Measurements from ENCODE around the gene GLDC.

DNA sequence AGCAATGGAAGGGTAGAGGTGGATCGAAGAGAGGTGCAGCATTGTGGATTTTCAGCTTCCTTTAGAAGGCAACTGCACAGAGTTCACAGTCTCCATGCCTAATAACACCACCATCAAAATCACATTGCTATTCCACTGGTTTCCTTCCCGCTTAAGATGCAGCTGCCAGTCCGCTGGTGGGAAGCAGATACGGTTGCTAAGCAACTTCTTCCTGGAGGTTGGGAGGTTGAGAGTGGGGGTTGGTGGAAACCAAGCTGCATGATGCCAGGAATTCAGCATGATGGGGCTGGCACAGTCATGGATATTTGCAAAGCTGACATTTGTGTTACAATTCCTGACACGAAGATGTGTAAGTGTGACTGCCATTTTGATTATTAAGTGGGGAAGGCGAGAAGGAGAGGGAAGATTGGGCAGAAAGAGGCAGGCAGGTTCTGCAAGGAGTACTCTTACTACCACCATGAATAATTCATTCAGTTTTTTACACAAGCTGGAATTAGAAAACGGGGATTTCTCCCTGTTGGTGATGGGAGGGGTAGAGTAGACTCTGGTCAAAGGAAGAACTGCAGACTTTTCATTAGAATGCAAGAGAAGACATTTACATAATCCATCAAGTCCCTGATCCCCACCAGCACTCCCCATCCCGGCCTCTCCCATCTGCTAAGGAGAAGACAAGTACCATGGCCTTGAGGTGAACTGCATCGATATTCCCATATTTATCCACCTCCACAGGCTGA is 87.5 kb downstream of the GLDC start:
- TF ChIP-seq, protein P1, sequence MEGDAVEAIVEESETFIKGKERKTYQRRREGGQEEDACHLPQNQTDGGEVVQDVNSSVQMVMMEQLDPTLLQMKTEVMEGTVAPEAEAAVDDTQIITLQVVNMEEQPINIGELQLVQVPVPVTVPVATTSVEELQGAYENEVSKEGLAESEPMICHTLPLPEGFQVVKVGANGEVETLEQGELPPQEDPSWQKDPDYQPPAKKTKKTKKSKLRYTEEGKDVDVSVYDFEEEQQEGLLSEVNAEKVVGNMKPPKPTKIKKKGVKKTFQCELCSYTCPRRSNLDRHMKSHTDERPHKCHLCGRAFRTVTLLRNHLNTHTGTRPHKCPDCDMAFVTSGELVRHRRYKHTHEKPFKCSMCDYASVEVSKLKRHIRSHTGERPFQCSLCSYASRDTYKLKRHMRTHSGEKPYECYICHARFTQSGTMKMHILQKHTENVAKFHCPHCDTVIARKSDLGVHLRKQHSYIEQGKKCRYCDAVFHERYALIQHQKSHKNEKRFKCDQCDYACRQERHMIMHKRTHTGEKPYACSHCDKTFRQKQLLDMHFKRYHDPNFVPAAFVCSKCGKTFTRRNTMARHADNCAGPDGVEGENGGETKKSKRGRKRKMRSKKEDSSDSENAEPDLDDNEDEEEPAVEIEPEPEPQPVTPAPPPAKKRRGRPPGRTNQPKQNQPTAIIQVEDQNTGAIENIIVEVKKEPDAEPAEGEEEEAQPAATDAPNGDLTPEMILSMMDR (conservative IDR thresholded peaks at IDR 0.05), result no peak
- TF ChIP-seq ZFX (IDR thresholded peaks at IDR 0.05), result no peak
